Kidney (tissue), 14 donors: Measurements from ENCODE around the gene ABCC11. TPM values are rescaled to one million over a fixed set of nuclear protein-coding genes. Genes with fewer than 3 reads are reported as not detected.

ENCODE experiments used
- DNase-seq, 5 donors: peaks; one replicate each; pipeline ENCODE4 v3.0.0-alpha.2; 2013 to 2020
- FAIRE-seq: peaks from 2 replicates; lab custom pipeline; 2012; peaks lifted over from hg19 to GRCh38; lab: Jason Lieb, UNC
- H3K27ac ChIP-seq, 2 donors: one replicate each; pipeline ENCODE4 v1.7.0; 2013; ENCODE audit warnings: low read depth in 2 of 2, low read length in 2 of 2, inconsistent platforms in 1 of 2
- H3K27me3 ChIP-seq: one replicate; pipeline ENCODE4 v1.7.1; 2013; ENCODE audit warnings: low read length, inconsistent platforms; ENCODE audit not compliant: control insufficient read depth, insufficient read depth
- H3K36me3 ChIP-seq, 3 donors: one replicate each; pipeline versions ENCODE4 v1.7.0 to v1.7.1; 2013; ENCODE audit warnings: low read length in 3 of 3, control low read depth in 1 of 3, inconsistent platforms in 1 of 3; ENCODE audit not compliant: insufficient read depth in 3 of 3, control insufficient read depth in 2 of 3
- H3K4me1 ChIP-seq, 3 donors: one replicate each; pipeline versions ENCODE4 v1.7.0 to v1.7.1; 2013; ENCODE audit warnings: low read length in 3 of 3, inconsistent platforms in 1 of 3, low read depth in 1 of 3; ENCODE audit not compliant: control insufficient read depth in 2 of 3, insufficient read depth in 2 of 3
- H3K4me3 ChIP-seq, 3 donors: one replicate each; pipeline versions ENCODE4 v1.7.0 to v1.8.1; 2013; ENCODE audit warnings: low read length in 3 of 3, control low read depth in 1 of 3, inconsistent platforms in 1 of 3
- H3K9ac ChIP-seq, 3 donors: one replicate each; pipeline versions ENCODE4 v1.7.0 to v1.7.1; 2013; ENCODE audit warnings: low read length in 3 of 3, control low read depth in 1 of 3, inconsistent platforms in 1 of 3
- H3K9me3 ChIP-seq, 3 donors: one replicate each; pipeline versions ENCODE4 v1.7.0 to v1.7.1; 2013; ENCODE audit warnings: low read length in 3 of 3, control low read depth in 1 of 3, inconsistent platforms in 1 of 3; ENCODE audit not compliant: control insufficient read depth in 2 of 3, insufficient read depth in 1 of 3
- CTCF ChIP-seq: IDR thresholded peaks from 3 replicates; pipeline ENCODE4 v1.5.1; 2012; ENCODE audit warnings: mild to moderate bottlenecking, moderate library complexity, borderline replicate concordance; ENCODE audit not compliant: insufficient read depth; ENCODE audit errors: extremely low read depth
- intact Hi-C: fragments of 100-400 bp; cut with DNase I; formaldehyde crosslinking; loops from one replicate; pipeline ENCODE4 v1.11.1; 2022
- polyA plus RNA-seq: library from polyadenylated mRNA; stranded (reverse); fragments of 350-450 nt; fragmentation: Illumina TruSeq; extraction: RNeasy Lipid Tissue Mini Kit (QIAGEN cat#74804); gene quantifications from one replicate; pipeline ENCODE4 v1.2.3, GENCODE V29; 2014; ENCODE audit warnings: low read depth, low replicate concordance; ENCODE audit not compliant: insufficient read depth
- total RNA-seq: library from RNA; stranded (reverse); fragmentation: NEBNext Ultra II Directional; extraction: Animal tissue kit (Norgen Biotek cat#: 25700); gene quantifications from one replicate; pipeline ENCODE4 v1.2.1, GENCODE V29; 2021
- donor health status: control.
- donor health status: control.
- donor health status: control.
- donor health status: control.
- donor health status: control.
- donor health status: DM: yes; HTN: yes; CAD: no.
- donor health status: Normal renal cell carcinoma (clear cell type).

The ABCC11 gene
- total and polyA plus RNA-seq, 2 donors from 2014 or later: 0.09 TPM; not detected in 1

DNA sequence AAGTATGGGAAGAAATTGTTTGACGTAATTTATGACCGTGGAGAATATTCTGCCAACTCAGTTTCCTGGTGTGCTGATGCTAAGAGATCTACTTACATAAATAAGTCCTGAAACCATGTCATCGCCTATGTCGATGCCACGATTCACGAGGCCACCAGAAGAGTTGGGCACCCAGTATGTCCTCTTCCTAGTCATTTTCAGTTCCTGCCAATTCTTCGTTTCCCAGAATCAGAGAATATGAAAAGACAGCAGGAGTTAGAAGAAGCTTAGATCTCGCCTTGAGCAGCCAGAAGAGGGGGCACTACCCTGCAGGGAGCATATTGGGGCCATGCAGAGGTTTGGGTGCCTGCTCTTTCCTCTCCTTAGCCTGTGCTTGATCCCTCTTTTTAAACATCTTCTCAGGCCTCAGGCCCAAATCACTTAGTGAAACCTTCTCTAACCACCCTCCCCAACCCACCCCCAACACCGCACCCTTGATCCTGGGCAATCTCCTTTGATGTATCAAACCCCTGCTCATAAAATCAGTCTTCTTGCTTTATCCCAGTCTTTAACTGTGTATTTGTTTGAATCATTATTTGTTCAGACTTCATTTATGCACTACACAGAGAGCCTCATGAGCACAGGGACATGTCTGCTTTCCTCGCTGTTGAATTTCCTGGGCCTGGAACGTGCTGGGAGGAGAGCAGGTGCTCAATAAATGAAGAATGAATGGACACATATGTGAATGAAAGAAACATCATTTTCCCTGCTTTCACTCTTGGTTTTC is 15.4 kb downstream of the ABCC11 start:
- intact Hi-C loops: no loop called here
- Histone ChIP-seq H3K9me3 (no peaks in the 10 kb centered on the region), H3K27me3 (no peaks in the 10 kb centered on the region), H3K27ac (no peak overlapping the region), H3K4me3 (no peak overlapping the region), H3K9ac (no peak overlapping the region), H3K36me3 (no peaks in the 10 kb centered on the region), H3K4me1 (no peaks in the 10 kb centered on the region)
- TF ChIP-seq CTCF: no peak
- FAIRE-seq: no peak
- DNase-seq: peak in 3 of 5 donors; percentile 8 to 24 (median 18)

DNA sequence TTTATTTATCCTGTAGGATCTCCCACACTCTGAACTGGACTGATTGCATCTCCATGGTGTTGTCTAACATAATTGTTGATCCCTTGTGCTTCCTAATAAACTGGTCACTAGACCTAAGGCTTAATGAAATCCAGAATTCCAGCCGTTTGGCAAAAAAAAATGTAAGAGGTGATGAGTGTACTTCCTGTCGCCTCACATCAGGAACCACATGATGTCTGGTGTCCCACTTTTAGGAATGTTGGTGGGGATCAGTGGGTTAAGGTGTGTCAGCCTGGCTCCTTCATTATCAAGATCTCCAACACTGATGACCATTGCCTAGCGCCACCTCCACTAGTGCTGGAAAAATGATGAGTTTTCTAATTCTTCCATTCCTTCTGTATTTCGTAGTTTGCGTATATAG is 21.9 kb downstream of the ABCC11 start:
- FAIRE-seq (no peak), DNase-seq (no peak)
- H3K4me3 ChIP-seq: no peak overlapping the region
- no peaks in the 10 kb centered on the region for H3K36me3 ChIP-seq
- H3K9me3 ChIP-seq: no peaks in the 10 kb centered on the region
- TF ChIP-seq CTCF: no peak
- no peaks in the 10 kb centered on the region for H3K27me3 ChIP-seq
- H3K4me1 ChIP-seq: no peaks in the 10 kb centered on the region
- intact Hi-C loops: no loop called here
- no peak overlapping the region for H3K9ac ChIP-seq
- H3K27ac ChIP-seq: no peak overlapping the region

DNA sequence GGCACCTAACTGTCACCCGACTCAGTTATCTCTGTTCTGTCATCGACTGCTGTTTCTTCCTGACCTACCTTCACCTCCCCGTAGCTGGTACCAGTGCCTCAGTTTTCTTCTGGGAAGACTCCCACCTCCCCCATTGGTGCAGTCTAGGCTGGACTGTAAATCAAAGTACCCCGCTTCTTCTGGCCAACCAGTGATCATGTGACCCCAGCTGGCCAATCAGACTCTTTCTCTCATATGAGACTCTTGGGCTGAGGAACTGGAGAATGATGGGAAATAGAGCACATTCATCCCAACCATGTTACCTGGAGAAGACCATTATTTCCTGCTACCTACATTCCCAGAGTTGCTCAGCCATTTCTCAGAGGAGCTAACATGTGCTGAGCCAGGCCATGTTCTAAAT is 23.8 kb downstream of the ABCC11 start:
- Histone ChIP-seq H3K9ac (no peak overlapping the region), H3K9me3 (no peaks in the 10 kb centered on the region), H3K4me3 (no peak overlapping the region), H3K36me3 (no peaks in the 10 kb centered on the region), H3K4me1 (no peaks in the 10 kb centered on the region), H3K27ac (no peak overlapping the region), H3K27me3 (no peaks in the 10 kb centered on the region)
- FAIRE-seq (no peak), DNase-seq (no peak)
- TF ChIP-seq CTCF: no peak
- intact Hi-C loops: no loop called here
